ENCODE measurements around the gene NAA25.

Gene NAA25

DNA sequence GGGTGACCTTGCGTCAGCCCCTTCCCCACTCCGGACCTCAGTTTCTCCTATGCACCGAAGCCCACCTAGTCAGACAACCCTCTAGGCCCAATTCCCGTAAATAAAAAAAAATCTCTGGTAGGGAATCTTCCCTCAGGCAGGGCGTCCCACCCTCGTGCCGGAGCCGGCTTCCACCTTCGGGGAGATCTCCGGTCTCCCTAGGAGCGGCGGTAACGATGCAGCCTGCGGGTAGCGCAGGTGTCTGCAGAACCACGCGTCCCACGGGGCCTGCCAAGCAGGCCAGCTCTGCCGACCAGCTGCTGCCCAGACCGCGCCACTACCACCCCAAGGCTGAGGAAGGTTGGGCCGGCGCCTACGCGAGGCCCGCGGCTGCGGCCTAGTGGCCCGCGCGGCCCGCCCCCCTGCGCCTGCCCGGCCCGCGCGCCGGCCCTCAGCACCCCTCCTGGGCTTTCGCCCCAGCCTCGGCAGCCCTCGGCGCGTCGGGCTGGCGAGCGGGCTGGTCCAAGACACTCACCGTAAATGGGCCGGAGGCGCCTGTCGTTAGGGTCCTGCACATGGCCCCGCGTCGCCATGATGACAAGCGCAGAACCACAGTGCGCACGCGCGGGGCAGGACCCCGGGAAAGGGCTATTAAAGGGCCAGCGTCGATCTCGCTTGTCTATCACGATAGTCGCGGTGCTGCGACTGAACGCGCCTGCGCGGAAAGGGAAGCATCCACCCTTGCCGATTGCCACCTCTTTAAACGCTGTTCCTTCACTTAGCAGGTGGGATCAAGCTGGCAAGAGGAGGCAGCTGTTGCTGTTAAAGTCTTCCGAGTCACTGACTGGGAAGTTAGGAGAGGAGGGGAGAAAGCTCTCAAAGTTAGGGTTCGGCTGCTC is at the start of gene NAA25:
NAA25 (minus strand) TSS at position 582 of the 878 bp plus-strand sequence; CDS start at position 572, 10 bp downstream.
- peak; percentile 59 to 91 for DNase-seq

DNA sequence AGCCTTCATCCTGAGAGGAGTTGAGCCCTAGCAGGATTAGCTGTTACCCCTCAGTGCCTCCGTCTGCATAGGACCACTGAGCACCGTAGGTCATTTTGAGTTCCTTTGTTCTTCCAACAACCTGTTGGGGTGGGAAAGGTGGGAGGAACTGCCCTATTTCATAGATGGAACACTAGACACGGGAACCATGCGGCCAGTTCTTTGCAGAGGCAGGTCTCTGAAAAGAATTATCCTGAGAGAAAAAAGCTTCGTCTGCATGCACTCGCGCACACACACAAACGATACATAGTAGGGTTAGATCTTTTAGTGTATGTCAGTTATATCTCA is 45.3 kb upstream of the NAA25 start:
- DNase-seq = no peak

DNA sequence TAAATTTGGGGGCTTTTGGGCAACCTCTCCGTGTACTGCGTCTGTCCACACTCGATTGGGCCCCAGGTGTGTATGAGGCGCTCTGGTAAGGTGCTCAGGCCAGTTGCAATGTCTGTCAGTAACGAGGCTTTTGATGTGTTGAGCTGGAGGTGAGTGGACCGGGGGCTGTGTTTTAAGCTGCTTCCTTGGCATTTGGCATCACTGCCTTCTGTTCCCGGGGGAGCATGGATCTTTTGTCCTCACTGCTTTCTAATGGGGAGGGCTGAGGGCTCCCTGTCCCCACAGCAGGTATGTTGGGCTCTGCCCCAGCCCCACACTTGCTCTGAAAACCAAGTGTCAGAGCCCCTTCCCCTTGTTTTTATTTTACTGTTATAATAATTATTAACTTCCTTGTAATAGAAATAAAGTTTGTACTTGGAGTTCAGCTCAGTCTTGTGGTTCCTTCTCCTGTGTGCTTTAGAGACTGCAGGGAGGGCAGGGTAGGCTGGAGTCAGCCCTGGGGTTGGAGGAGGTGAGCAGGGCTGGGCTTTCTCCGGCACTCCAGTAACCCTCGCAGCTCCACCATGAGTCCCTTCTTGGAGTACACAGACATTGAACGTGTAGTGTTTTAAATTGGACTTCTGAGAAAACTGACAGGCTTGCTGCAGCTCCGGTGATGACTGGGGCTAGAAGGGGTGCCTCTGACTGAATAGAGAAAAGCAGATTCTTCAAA is 44.8 kb upstream of the NAA25 start:
- no peak for DNase-seq

DNA sequence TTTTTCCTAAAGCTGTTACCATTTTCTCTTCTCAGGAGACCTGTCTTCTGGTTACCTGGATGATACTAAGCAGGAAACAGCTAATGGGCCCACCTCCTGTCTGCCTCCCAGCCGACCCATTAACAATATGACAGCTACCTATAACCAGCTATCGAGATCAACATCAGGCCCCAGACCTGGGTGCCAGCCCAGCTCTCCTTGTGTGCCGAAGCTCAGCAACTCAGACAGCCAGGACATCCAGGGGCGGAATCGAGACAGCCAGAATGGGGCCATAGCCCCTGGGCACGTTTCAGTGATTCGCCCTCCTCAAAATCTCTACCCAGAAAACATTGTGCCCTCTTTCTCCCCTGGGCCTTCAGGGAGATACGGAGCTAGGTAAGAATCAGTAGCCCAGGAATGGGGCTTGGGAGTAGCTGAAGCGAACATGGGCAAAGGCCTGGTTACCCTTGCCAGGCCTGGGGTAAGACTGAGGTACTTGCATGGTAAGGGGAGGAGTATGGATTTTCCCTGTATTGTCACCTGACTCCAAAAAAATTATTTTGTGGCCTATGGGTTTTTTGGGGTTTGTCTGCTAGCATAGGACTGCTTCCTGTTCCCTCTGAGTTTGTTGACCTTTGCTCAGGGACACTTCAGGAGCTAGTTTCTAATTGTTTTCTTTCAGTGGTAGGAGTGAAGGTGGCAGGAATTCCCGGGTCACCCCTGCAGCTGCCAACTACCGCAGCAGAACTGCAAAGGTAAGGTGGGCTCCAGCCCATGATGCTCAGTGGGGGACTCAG is 43.4 kb upstream of the NAA25 start:
- no peak for DNase-seq

DNA sequence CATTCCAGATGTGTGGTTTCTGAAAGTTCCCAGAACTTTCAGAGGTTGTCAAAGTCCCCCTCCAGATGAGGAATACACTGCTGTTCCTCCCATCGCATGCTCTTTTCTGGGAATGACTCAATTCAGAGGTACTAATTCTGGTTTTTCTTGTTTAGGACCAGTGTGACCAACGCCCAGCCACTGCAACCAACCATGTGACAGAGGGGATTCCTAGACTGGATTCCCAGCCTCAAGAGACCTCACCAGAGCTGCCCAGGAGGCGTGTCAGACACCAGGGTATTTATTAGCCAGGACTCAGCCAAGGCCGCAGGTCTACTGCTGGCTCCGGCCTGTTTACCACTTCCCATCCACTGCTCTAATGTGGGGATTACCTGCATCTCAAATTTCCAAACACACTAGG is 41.0 kb upstream of the NAA25 start:
- DNase-seq = no peak

GRCh38 chr12:112148031-112148513 is 39.5 kb upstream of the NAA25 start:
- DNase-seq = no peak

GRCh38 chr12:112146123-112146522 is 37.5 kb upstream of the NAA25 start:
- DNase-seq = no peak

DNA sequence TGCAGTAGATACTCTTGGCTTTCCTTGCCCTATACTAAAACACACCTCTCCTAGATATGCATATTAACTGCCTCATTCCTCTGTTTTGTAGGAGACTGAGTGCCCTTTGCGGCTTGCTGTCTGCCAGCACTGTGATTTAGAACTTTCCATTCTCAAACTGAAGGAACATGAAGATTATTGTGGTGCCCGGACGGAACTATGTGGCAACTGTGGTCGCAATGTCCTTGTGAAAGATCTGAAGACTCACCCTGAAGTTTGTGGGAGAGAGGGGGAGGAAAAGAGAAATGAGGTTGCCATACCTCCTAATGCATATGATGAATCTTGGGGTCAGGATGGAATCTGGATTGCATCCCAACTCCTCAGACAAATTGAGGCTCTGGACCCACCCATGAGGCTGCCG is 32.1 kb upstream of the NAA25 start:
- DNase-seq = no peak

GRCh38 chr12:112134731-112135130 is 26.1 kb upstream of the NAA25 start:
- DNase-seq = no peak

DNA sequence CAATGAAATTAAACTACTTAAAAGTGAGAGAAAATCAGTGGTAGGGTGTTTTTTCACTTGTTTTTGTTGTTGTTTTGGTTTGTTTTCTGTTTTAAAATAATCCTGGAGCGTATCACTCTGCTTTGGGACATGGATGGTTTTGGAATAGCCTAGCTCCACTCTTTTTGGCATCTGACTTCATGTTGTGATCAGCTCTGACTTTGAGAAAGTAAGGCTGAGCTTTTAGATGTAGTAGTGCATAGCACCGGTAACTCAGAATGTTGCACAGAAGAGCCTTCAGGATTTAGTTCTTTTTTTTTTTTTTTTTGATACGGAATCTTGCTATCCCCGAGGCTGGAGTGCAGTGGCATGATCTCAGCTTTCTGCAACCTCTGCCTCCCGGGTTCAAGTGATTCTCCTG is 24.8 kb upstream of the NAA25 start:
- no peak for DNase-seq

- DNase-seq = no peak
Measured at GRCh38 chr12:112131686-112132085, 23.1 kb upstream of the NAA25 start.

GRCh38 chr12:112130441-112130998 is 21.9 kb upstream of the NAA25 start:
- no peak for DNase-seq

GRCh38 chr12:112126911-112127310 is 18.3 kb upstream of the NAA25 start:
- no peak for DNase-seq

- DNase-seq = no peak
Measured at GRCh38 chr12:112126000-112126438, 17.4 kb upstream of the NAA25 start.

DNA sequence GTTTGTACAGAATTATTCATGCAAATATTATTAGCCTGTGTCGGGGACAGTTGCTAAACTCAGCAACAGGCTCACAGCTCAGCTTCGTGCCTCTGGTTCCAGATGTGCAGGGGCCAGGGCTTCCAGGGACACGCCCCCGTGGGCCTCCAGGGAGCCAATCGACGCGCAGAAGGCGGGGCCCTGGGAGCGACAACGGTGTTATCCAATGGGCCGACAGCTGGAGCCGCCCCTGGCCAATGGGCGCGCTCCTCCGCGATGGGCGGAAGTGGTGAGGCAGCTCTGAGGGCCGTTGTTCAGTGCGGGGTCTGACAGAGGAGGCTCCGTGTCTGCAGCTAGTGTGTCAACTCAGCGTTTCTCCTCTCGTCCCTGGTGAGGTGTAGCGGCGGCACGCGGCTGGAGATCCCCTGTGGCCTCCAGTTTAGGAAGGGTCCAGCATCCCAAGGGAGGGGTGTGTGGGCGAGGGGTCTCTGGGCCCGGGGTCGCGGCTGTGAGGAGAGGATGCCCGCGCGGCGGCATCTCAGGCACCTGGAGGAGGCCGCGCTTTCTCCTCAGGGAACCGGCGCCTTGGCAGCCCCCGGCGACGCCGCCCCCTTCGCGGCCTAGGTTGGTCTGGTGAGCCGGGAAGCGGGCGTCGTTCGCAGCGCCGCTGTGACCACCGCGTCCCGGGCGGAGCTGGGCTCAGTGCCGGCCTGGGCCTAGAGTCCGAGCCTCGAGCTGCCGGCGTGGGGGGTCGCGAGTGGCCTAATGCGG is 16.8 kb upstream of the NAA25 start, which contains the start of gene TRAFD1:
TRAFD1 (plus strand) TSS at position 311 of the 750 bp plus-strand sequence. CDS start 4,963 bp downstream, outside the sequence.
- peak; percentile 92 to 98 for DNase-seq

- no peak for DNase-seq
Measured at GRCh38 chr12:112124918-112125249, 16.3 kb upstream of the NAA25 start.

GRCh38 chr12:112122823-112123690 is 14.5 kb upstream of the NAA25 start:
- peak; percentile 61 to 68 for DNase-seq

DNA sequence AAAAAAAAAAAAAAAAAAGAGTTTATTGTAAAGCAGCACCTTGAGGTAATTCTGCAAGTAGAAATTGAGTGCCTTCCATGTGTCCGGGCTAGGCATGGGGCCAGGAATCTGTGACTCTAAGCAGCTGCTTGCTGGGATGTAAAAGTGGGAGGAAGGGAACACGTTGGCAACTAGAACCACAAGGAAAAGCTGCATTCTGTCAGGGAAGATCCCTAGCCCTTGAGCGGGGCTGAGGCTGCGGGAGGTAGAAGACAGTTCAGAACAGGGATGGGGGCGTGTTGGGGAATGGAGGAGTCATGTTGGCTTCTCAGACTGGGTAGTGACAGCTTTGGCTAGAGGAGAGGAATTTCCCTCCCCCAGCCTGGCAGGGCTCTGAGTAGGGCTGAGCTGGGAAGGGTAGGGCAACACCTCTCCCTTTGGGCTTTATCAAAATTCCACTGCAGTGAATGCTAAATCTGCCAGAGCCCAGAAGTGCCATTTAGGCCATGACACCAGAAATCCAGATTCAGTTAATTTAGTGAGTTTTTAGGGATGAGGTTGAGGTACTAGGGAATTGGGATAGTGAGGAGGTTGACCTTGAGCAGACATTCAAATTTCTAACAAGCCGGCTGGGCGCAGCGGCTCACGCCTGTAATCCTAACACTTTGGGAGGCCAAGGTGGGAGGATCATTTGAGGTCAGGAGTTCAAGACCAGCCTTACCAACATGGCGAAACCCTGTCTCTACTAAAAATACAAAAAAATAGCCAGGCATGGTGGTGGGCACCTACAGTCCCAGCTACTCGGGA is 13.4 kb upstream of the NAA25 start:
- no peak for DNase-seq

DNA sequence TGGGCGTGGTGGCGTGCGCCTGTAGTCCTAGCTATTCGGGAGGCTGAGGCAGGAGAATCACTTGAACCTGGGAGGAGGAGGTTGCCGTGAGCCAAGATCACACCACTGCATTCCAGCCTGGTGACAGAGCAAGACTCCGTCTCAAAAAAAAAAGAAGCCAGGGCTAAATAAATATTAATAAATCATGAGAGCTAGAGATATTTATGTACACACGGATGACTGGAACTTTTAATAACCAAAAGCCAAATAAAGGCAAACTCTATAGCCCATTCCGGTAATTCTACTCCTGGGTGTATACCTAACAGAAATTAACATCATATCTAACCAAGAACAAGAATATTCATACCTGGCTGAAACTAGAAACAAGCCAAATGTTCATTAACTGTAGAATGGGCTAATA is 9.1 kb upstream of the NAA25 start:
- DNase-seq = no peak
